OCI-LY3 (cell line): ENCODE data around the gene THRB.

ENCODE experiments used
- H2AFZ ChIP-seq: fragments of 200-600, 300-600 bp; shearing (Covaris generic); 2 replicates; pipeline ENCODE4 v1.6.0; 2014; ENCODE audit warnings: antibody characterized with exemption, low read depth, low read length
- H3K27ac ChIP-seq: fragments of 200-600, 300-600 bp; sonication (generic); 2 replicates; pipeline ENCODE4 v1.5.1; 2014; ENCODE audit warnings: mild to moderate bottlenecking, low read length, moderate library complexity, mixed read lengths
- H3K27me3 ChIP-seq: fragments of 200-600, 300-600 bp; sonication (generic); 2 replicates; pipeline ENCODE4 v1.6.1; 2014; ENCODE audit warnings: low read depth, low read length, mixed read lengths
- H3K36me3 ChIP-seq: fragments of 200-600, 300-600 bp; sonication (generic); replicated peaks from 2 replicates; pipeline ENCODE3; 2014; ENCODE audit warnings: low read depth, low read length, mixed read lengths
- H3K4me1 ChIP-seq: fragments of 300-600, 200-600 bp; sonication (generic); 2 replicates; pipeline ENCODE4 v1.6.1; 2014; ENCODE audit warnings: low read length, mixed read lengths
- H3K4me2 ChIP-seq: fragments of 200-600, 300-600 bp; sonication (generic); 2 replicates; pipeline ENCODE4 v1.6.1; 2014; ENCODE audit warnings: low read length, mixed read lengths
- H3K4me3 ChIP-seq: fragments of 300-600, 200-600 bp; sonication (generic); 2 replicates; pipeline ENCODE4 v1.5.1; 2014; ENCODE audit warnings: antibody characterized with exemption, mild to moderate bottlenecking, low read length, moderate library complexity
- H3K79me2 ChIP-seq: fragments of 300-600, 200-600 bp; shearing (Covaris generic); 2 replicates; pipeline ENCODE4 v1.6.1; 2014; ENCODE audit warnings: mild to moderate bottlenecking, low read length, mixed read lengths
- H3K9ac ChIP-seq: fragments of 300-600, 200-600 bp; shearing (Covaris generic); 2 replicates; pipeline ENCODE4 v1.6.0; 2014; ENCODE audit warnings: mild to moderate bottlenecking, low read length, moderate library complexity
- H3K9me3 ChIP-seq: fragments of 200-600, 300-600 bp; shearing (Covaris generic); 2 replicates; pipeline ENCODE4 v1.6.1; 2014; ENCODE audit warnings: low read length, mixed read lengths; ENCODE audit not compliant: insufficient read depth
- H4K20me1 ChIP-seq: fragments of 200-600, 300-600 bp; sonication (generic); 2 replicates; pipeline ENCODE4 v1.6.1; 2016; ENCODE audit warnings: low read length, mixed read lengths; ENCODE audit not compliant: insufficient read depth
- EZH2phosphoT487 ChIP-seq: fragments of 200-600 bp; shearing (Covaris generic); IDR thresholded peaks from 2 replicates; pipeline ENCODE4 v1.6.1; 2018; ENCODE audit warnings: antibody characterized with exemption, mixed run types, low read depth
- TF ChIP-seq, protein P1 (sequence below): fragments of 200-600, 300-600 bp; sonication (generic); IDR thresholded peaks from 2 replicates; pipeline ENCODE4 v1.5.1; 2014; ENCODE audit warnings: antibody characterized with exemption, low read length, low read depth

THRB gene

DNA sequence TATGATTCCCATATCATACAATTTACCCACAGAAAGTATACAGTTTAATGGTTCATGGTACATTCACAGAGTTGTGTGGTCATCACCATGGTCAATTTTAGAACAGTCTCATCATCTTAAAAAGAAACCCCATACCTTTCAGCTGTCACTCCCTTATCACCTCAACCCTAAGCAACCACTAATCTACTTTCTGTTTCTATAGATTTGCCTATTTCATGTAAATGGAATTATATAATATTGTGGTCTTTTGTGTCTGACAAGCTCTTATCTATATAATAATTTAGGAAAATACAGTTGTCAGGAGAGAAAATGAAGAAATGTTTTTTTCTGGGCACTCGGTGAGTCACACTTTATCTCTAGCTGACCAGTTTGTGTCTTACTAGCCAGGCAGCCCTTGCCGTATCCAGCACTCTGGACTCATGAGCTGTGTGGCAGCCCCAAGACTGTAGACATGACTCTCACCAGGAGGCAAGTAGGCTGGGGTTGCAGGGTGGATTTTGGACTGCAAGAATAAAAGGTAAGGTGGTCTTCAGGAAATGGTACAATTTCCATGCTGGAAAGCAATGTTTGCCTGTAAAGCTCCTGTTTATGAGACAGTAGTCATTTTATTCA, 234.6 kb downstream of the THRB start:
- H3K79me2 ChIP-seq: no peaks in the 10 kb centered on the region
- TF ChIP-seq, protein P1, sequence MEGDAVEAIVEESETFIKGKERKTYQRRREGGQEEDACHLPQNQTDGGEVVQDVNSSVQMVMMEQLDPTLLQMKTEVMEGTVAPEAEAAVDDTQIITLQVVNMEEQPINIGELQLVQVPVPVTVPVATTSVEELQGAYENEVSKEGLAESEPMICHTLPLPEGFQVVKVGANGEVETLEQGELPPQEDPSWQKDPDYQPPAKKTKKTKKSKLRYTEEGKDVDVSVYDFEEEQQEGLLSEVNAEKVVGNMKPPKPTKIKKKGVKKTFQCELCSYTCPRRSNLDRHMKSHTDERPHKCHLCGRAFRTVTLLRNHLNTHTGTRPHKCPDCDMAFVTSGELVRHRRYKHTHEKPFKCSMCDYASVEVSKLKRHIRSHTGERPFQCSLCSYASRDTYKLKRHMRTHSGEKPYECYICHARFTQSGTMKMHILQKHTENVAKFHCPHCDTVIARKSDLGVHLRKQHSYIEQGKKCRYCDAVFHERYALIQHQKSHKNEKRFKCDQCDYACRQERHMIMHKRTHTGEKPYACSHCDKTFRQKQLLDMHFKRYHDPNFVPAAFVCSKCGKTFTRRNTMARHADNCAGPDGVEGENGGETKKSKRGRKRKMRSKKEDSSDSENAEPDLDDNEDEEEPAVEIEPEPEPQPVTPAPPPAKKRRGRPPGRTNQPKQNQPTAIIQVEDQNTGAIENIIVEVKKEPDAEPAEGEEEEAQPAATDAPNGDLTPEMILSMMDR: no peak
- TF ChIP-seq EZH2phosphoT487: no peak
- no peak overlapping the region for H3K4me3 ChIP-seq
- H3K27me3 ChIP-seq: no peaks in the 10 kb centered on the region
- no peak overlapping the region for H3K4me2 ChIP-seq
- no peak overlapping the region for H2AFZ ChIP-seq
- no peak overlapping the region for H3K9ac ChIP-seq
- H4K20me1 ChIP-seq: no peaks in the 10 kb centered on the region
- no peaks in the 10 kb centered on the region for H3K9me3 ChIP-seq
- peaks cover 3% of the 10 kb centered on the region; the same call in 1 of the 2 replicates for H3K4me1 ChIP-seq
- H3K36me3 ChIP-seq: no peaks in the 10 kb centered on the region
- H3K27ac ChIP-seq: no peak overlapping the region

DNA sequence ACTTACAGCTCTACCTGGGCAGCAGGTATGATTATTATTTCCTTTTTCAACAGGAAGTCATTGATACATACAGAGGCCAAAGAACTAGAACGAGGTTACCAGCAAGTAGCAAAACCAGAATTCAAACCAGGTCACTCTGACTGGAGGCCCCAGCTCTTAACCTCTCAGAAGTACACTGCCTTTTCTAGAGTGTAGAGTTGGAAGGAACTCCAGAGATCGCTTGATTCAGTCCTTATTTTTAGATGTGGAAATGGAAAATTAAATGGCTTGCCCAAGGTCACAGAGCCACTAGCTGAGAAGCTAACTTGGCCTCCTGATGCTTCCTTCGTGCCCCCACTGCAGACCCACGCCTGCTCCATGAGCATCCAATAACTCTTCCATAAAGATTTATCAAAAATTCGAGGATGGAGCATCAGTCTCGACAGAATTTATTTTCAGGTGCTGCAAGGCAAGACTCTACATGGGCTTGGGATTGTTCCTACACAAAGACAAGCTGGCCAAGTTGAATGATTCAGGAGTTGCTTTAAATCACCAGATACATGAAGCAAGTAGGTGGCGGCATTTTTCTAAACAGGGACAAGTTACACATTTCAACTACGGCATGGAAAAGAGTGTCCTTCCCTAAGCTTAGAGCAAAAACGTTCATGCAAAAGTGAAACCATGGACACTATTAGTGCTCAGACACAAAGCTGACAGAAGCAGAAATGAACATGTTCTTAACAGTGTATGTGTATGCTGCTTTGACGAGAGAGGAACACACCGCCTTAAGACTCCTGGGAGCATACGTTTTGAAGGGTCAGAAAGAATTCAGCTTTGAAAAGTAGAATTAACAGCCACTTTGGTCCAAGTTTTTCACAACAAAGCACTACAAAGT, 235.7 kb downstream of the THRB start:
- Histone ChIP-seq H4K20me1 (no peaks in the 10 kb centered on the region), H3K4me1 (no peaks in the 10 kb centered on the region), H3K79me2 (no peaks in the 10 kb centered on the region), H3K9me3 (no peaks in the 10 kb centered on the region), H3K36me3 (no peaks in the 10 kb centered on the region), H3K4me3 (no peak overlapping the region), H2AFZ (no peak overlapping the region), H3K9ac (no peak overlapping the region), H3K27ac (no peak overlapping the region), H3K4me2 (no peak overlapping the region), H3K27me3 (no peaks in the 10 kb centered on the region)
- TF ChIP-seq, protein P1: no peak
- no peak for TF ChIP-seq EZH2phosphoT487

DNA sequence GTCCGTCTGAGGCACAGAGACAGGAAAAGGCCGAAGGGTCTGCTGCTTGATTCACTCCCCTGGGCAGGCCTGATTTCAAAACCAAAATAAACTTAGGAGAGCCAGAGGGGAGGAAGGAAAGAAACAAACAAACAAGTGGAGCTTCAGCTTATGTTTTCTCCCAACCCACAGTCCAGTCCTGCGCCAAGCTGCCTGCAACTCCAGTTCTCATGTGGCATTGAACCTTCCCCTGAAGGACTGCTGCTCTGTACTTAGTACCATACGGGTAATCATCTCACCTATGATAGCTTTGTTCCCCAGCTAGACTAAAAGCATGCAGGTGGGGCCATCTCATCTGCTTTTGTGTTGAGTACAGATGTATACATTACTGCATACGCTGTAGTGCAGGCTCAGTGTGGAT, 236.4 kb downstream of the THRB start:
- Histone ChIP-seq H4K20me1 (no peaks in the 10 kb centered on the region), H3K27ac (no peak overlapping the region), H3K4me3 (no peak overlapping the region), H2AFZ (no peak overlapping the region), H3K9ac (no peak overlapping the region), H3K27me3 (no peaks in the 10 kb centered on the region), H3K9me3 (no peaks in the 10 kb centered on the region), H3K4me2 (no peak overlapping the region), H3K36me3 (no peaks in the 10 kb centered on the region), H3K79me2 (no peaks in the 10 kb centered on the region), H3K4me1 (no peaks in the 10 kb centered on the region)
- no peak for TF ChIP-seq EZH2phosphoT487
- TF ChIP-seq, protein P1: no peak

DNA sequence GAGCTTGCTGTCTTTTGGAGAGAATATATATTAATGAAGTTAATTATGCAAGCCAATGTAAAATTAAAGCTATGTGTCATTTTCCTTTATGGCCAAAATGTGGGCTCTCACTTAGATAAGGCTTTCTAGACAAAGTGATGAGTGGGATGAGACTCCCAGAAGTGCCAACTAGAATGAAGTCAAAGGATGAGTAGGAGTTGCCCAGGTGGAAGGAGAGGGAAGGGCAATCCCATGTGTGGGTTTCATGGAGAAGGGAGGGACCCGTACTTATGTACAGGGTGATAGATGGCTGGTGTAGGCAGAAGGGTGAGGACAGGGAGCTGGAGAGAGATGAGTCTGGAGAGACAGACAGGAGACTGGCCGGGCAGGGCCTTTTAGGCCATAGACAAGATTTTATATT, 239.2 kb downstream of the THRB start:
- Histone ChIP-seq H3K9me3 (no peaks in the 10 kb centered on the region), H4K20me1 (no peaks in the 10 kb centered on the region), H2AFZ (no peak overlapping the region), H3K79me2 (no peaks in the 10 kb centered on the region), H3K4me3 (no peak overlapping the region), H3K27me3 (no peaks in the 10 kb centered on the region), H3K36me3 (no peaks in the 10 kb centered on the region), H3K9ac (no peak overlapping the region), H3K27ac (no peak overlapping the region), H3K4me2 (no peak overlapping the region), H3K4me1 (no peaks in the 10 kb centered on the region)
- TF ChIP-seq, protein P1: no peak
- TF ChIP-seq EZH2phosphoT487: no peak
